Epidermal melanocyte (primary cell): ENCODE data around the gene RAB31.
"Not testable (repeated sequence)": the region's sequence is repeated elsewhere in the genome, so short reads cannot be mapped to it uniquely, and the experiment has no call there.

Source experiments
- DNase-seq: peaks from one replicate; pipeline ENCODE4 v3.0.0; 2011; ENCODE audit warnings: low spot score; ENCODE audit not compliant: insufficient read length

Gene RAB31

GRCh38 chr18:9884532-9885140 lies 176.5 kb downstream of the RAB31 start:
- no peak for DNase-seq

GRCh38 chr18:9885170-9886004 lies 177.3 kb downstream of the RAB31 start, which contains the start of gene TXNDC2:
Gene TXNDC2 (plus strand): TSS chr18:9885973. CDS start chr18:9886681, 708 bp downstream.
- no peak for DNase-seq

GRCh38 chr18:9886005-9886348 lies 177.9 kb downstream of the RAB31 start:
- DNase-seq, result no peak

- no peak for DNase-seq
Measured at GRCh38 chr18:9887992-9888391, 179.9 kb downstream of the RAB31 start.

- no peak for DNase-seq
Measured at GRCh38 chr18:9890196-9890595, 182.1 kb downstream of the RAB31 start.

- no peak for DNase-seq
Measured at GRCh38 chr18:9890957-9891356, 182.9 kb downstream of the RAB31 start.

- not testable (repeated sequence) for DNase-seq
Measured at GRCh38 chr18:9891515-9891914, 183.4 kb downstream of the RAB31 start.

GRCh38 chr18:9894454-9895068 lies 186.5 kb downstream of the RAB31 start:
- no peak for DNase-seq

- DNase-seq, result no peak
Measured at GRCh38 chr18:9897129-9897528, 189.0 kb downstream of the RAB31 start.

- DNase-seq, result not testable (repeated sequence)
Measured at GRCh38 chr18:9897787-9898291, 189.7 kb downstream of the RAB31 start.

- no peak for DNase-seq
Measured at GRCh38 chr18:9898792-9899549, 190.9 kb downstream of the RAB31 start.

- not testable (repeated sequence) for DNase-seq
Measured at GRCh38 chr18:9899550-9899930, 191.4 kb downstream of the RAB31 start.

GRCh38 chr18:9900699-9901098 lies 192.6 kb downstream of the RAB31 start:
- DNase-seq, result no peak

- no peak for DNase-seq
Measured at GRCh38 chr18:9901377-9901776, 193.3 kb downstream of the RAB31 start.

GRCh38 chr18:9902264-9902663 lies 194.2 kb downstream of the RAB31 start:
- not testable (repeated sequence) for DNase-seq

- DNase-seq, result no peak
Measured at GRCh38 chr18:9902832-9903231, 194.7 kb downstream of the RAB31 start.

- DNase-seq, result no peak
Measured at GRCh38 chr18:9905401-9905922, 197.4 kb downstream of the RAB31 start.

GRCh38 chr18:9906481-9906880 lies 198.4 kb downstream of the RAB31 start:
- DNase-seq, result no peak

- DNase-seq, result no peak
Measured at GRCh38 chr18:9907867-9908266, 199.8 kb downstream of the RAB31 start.

GRCh38 chr18:9910071-9910470 lies 202.0 kb downstream of the RAB31 start:
- no peak for DNase-seq

- no peak for DNase-seq
Measured at GRCh38 chr18:9910661-9911060, 202.6 kb downstream of the RAB31 start.
